GM21737 (cell line): ENCODE measurements around the gene ZNF496.
"Not testable (repeated sequence)": the region's sequence is repeated elsewhere in the genome, so short reads cannot be mapped to it uniquely, and the experiment has no call there.

Experiments
- ATAC-seq: cut with Tn5 transposase; IDR thresholded peaks from one replicate; pipeline ENCODE4 v1.9.1; 2021; ENCODE audit warnings: mild to moderate bottlenecking, moderate library complexity; ENCODE audit not compliant: unreplicated experiment

The ZNF496 gene

GRCh38 chr1:247295746-247296145 is 35.9 kb downstream of the ZNF496 start:
- ATAC-seq = no peak

- no peak for ATAC-seq
Observed at GRCh38 chr1:247295274-247295684, 36.4 kb downstream of the ZNF496 start.

- no peak for ATAC-seq
Observed at GRCh38 chr1:247294282-247294681, 37.4 kb downstream of the ZNF496 start.

- no peak for ATAC-seq
Observed at GRCh38 chr1:247293047-247293446, 38.6 kb downstream of the ZNF496 start.

GRCh38 chr1:247291833-247292561 is 39.7 kb downstream of the ZNF496 start:
- ATAC-seq = no peak

GRCh38 chr1:247291161-247291560 is 40.5 kb downstream of the ZNF496 start:
- no peak for ATAC-seq

GRCh38 chr1:247290576-247290975 is 41.1 kb downstream of the ZNF496 start:
- ATAC-seq = no peak

GRCh38 chr1:247289274-247289892 is 42.3 kb downstream of the ZNF496 start:
- ATAC-seq = not testable (repeated sequence)

- no peak for ATAC-seq
Observed at GRCh38 chr1:247288341-247288740, 43.3 kb downstream of the ZNF496 start.

GRCh38 chr1:247287460-247287859 is 44.2 kb downstream of the ZNF496 start:
- no peak for ATAC-seq

GRCh38 chr1:247286134-247286670 is 45.5 kb downstream of the ZNF496 start:
- ATAC-seq = no peak

- ATAC-seq = no peak
Observed at GRCh38 chr1:247281001-247281574, 50.6 kb downstream of the ZNF496 start.

GRCh38 chr1:247277191-247277590 is 54.5 kb downstream of the ZNF496 start:
- ATAC-seq = no peak

GRCh38 chr1:247274605-247275256 is 56.9 kb downstream of the ZNF496 start:
- ATAC-seq = no peak

- ATAC-seq = no peak
Observed at GRCh38 chr1:247273013-247273412, 58.7 kb downstream of the ZNF496 start.

- ATAC-seq = no peak
Observed at GRCh38 chr1:247270003-247270402, 61.7 kb downstream of the ZNF496 start.

- no peak for ATAC-seq
Observed at GRCh38 chr1:247269133-247269532, 62.5 kb downstream of the ZNF496 start.

- ATAC-seq = no peak
Observed at GRCh38 chr1:247268390-247269045, 63.1 kb downstream of the ZNF496 start.

GRCh38 chr1:247266053-247266452 is 65.6 kb downstream of the ZNF496 start:
- no peak for ATAC-seq

GRCh38 chr1:247255772-247256171 is 75.9 kb downstream of the ZNF496 start, which contains the start of gene VN1R5:
VN1R5 (plus strand) TSS chr1:247256072.
- not testable (repeated sequence) for ATAC-seq

GRCh38 chr1:247247568-247247967 is 84.1 kb downstream of the ZNF496 start:
- no peak for ATAC-seq
